NCI-H187 treated with DMSO at 0.1 percent for 48 hours (cell line): ENCODE data around the gene ADCY1.

Source experiments
- DNase-seq: peaks from one replicate; lab custom pipeline; 2025; lab: John Stamatoyannopoulos, UW

Gene ADCY1

DNA sequence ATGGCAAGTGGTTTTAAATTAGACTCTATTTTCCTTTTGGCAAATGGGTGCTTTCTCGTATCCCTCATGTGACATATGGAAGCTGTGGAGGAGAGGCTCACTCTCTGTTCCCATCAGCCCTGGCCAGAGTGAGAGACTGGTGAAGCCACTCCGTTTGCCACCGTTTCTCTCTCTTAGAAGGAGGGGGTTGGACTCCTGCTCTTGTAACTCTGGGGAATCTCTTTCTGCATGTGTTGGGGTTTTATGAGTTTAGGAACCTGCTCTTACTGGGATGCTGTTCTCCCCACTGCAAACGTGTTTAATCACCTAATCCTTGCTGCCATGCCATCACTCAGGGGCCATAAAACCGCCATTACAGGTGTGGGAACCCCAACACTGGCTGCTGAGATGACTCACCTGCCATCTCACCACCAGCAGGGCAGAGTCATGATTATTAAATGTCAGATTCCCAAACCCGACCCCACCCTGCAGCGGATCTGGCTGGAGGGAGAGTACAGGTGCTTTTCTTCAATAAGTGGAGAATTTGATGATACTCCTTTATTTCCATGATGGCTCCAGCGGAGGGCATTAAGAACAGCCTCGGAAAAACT lies 103.2 kb downstream of the ADCY1 start:
- DNase-seq, result no peak

DNA sequence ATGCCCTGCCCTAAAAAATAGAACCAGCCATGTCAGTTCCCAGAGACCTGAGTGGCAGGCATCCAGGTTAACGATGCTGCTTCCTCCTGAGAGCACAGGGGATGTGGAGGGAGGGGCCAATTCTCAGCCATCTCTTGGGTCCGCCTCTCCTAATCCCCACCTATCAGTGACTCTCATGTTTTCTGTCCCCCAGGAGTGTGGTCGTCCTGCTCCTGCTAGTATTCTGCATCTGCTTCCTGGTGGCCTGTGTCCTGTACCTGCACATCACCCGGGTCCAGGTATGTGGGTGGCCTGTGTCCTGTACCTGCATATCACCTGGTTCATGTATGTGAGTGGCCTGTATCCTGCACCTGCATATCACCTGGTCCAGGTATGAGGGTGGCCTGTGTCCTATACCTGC lies 105.3 kb downstream of the ADCY1 start:
- DNase-seq, result no peak

DNA sequence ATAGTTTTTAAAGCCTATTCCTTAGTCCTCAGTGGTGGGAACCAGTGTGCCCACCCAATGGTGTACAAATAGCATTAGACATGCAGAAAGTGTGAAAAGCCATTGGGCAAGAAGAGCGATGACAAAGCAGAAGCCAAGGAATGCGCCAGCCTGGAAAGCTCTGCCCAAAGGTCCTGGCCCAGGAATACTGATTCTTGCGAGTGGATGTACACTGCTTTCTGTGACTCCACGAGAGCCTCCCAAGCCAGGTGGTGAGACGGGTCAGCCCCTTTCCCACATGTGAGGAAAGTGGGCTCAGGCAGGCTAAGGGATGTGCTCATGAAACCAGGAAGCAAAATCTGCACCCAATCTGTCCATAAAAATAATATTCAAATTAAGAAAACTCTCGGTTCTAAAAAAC lies 106.6 kb downstream of the ADCY1 start:
- no peak for DNase-seq

DNA sequence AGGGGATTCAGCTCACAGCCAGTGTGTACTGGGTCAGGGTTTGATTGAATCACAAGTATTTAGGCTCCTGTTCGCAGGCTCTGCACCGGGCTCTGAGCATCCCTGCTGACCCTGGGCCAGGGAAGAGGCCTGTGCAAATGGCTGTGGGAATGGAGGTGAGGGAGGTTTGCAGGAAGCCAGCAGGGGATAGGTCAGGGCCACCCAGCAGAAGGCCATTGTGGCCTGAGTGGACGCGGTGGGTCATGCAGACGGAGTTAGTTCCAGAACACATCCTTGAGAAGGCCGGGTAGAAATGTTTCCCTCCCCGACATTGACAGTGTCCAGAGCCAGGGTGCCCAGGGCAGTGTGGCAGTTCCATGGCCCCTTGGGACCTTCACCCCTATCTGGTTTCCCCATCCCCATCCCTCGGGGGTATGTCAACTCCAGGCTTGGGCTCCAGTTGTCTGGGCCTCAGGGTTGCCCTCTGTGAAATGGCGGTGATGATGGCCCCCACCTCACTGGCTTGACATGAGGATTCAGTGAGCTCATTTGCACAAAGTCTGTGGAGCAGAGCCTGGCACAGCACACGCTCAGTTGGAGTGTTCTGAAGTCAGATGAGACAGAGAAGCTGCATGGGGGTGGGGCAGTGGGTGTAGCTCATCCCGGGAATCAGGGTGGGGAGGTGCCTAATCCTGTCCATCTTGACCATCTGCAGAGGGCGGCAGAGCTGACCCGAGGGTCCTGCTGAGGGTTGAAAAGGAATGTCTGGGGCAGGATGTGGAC lies 107.6 kb downstream of the ADCY1 start:
- DNase-seq, result no peak

DNA sequence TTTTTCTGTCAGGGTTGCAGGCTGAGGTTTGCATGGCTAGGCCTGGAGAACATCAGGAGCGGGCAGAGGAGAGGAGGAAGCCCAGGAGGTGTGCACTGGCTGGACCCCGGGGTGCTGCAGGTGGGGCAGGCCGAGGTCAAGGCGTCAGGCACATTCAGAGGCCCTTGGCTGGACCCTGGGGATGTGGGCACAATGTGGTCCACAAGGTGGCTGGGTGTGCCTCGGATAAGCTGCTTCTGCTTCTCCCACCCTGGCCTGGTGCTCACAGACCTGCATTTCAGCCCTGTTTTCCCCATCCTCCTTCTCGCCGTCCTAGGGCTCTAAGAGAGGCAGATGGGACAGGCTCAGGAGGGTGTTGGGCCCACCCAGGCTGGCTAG lies 108.2 kb downstream of the ADCY1 start:
- no peak for DNase-seq

DNA sequence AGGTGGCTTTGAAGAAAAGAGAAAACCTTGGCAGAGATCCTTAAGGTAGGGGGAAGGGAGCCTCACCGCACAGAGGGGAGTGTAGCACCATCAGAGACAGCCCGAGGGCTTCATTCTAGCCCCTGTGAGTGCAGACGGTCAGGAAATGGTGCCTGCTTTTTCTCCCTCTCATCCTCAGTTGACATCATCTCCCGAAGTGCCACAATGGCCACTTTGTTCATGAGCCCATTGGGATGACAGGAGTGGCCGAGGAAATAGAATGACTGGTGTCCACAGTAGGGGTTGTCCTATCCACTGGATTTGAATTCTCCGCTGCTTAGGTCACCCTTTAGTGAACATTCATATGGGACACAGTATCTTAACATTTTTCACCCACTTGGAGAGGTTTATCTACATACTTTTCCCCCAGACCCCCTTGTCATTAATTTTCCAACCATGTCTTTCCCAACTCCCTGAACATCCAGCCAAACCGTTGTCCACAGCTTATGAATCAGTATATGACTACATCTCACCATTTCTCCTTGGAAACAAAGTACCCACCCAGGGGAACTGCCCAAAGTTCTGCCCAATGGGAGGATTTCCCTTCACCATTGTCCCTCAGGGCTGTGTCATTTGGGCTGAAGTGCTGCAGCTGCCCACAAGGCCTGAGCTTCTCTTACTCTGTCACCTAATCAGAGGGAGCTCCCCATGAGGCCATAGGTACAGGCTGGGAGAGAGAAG lies 108.8 kb downstream of the ADCY1 start:
- DNase-seq, result no peak

DNA sequence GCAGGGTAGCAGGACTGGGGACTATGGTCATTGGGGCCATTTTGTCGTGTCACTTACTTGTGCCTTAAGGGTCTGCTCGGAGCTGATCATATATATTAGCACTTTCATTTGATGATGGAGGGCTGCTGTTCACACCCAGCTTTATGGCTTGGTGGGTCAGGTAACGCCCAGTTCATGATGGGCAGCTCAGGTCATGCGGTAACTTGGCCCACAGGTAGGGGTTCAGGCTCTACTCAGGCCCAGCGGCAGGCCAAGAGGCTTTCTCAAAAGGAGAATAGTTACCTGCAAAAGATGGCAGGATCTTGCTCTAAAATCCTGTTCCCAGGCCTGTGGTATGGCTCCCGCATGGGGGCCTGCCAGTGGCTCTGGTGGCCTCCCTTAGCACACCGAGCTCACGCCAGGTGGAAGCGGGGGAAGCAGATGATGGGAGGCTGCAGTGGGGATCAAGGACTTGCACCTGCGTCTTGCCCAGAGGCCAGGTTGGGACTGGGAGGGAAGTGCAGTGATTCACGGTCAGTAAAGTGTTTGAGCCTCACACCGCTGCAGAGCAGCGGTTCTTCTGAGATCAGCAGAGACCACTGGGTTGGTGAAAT lies 109.5 kb downstream of the ADCY1 start:
- no peak for DNase-seq

DNA sequence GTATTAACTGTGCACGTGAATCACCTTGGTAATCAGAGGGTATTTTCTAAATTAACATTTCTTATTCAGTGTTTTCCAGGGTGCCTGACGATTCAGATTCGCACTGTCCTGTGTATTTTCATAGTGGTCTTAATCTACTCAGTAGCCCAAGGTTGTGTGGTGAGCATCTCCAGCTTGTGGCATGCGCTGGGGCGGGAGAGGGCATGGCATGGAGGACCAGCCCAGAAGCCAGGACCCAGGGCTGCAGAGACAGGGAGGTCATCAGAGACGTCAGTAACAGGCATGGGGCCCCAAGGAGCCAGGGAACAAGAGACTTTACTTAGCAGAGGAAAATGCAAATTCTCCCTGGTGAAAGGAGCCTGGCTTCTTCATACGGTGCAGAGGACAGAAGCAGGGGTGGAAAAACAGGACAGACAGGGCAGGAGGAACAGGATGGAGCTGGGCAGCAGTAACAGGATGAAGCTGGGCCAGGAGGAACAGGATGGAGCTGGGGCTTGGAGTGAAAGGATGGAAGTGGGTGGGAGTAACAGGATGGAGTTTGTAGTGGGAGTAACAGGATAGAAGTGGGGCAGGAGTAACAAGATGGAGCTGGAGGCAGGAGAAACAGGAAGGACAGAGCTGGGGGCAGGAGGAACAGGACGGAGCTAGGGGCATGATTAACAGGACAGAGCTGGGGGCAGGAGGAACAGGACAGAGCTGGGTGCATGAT lies 110.9 kb downstream of the ADCY1 start:
- DNase-seq, result no peak

DNA sequence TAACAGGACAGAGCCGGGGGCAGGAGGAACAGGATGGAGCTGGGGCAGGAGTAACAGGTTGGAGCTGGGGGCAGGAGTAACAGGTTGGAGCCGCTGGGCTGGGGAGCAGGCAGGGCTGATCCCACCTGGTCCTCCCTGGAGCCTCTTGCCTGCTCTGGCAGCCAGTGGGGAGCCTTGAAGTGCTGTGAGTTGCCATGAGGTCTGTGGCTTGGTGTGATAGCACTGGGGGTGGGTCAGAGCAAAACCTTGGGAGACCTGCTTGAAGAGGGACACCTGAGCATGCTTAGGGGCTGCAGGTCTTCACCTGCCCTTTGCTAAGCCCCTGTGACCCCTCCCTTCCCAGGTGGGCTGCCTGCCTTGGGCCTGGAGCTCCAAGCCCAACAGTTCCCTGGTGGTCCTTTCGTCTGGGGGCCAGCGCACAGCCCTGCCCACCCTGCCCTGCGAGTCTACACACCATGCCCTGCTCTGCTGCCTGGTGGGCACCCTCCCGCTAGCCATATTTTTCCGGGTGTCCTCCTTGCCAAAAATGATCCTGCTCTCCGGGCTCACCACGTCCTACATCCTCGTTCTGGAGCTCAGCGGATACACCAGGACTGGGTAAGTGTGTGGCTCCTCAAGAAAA lies 111.6 kb downstream of the ADCY1 start:
- no peak for DNase-seq

DNA sequence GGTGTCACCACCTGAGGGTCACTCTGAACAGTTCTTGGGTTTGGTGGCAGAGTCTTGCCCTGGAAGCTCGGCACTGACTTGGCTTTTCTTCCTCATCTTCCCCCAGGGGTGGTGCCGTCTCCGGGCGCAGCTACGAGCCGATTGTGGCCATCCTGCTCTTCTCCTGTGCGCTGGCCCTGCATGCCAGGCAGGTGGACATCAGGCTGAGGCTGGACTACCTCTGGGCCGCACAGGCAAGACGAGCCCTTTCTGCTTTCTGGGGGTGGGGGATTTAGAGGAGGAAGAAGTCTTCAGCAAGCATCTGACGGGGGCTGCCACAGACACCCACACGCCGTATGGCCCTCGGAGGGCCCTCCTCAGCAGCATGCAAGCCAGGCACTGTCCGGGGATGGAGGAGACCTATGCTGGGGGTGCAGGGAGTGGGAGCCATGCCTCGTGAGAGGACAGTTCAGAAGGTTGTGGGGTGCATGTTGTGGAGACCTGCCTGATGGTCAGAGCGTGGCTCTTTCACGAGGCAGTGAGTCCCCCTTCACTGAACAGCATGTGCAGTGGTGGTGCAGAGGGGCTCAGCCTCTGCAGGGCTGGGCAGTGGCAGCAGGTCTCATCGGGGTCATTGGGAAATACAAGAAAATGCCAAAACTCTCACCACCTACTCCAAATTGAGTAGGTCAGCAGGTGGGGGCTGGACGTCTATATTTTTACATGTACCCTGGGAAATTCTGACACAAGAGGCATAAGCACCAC lies 112.4 kb downstream of the ADCY1 start:
- no peak for DNase-seq

DNA sequence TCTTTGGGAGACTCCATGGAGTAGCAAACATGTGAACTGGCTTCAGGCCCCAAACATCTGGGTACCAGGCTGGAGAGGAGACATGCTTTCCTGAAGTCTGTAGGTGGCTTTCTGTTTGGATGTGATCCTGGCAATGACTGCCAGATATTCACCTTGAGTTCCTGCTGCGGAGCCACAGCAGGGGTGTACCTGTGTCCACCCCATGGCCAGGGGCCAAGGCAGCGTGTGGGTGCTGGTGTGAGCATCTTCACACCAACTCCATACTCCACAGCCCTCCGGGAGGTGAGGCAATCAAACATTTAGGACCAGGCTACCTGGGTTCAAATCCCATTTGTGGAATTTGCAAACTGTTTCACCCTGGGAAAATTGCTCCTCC lies 113.0 kb downstream of the ADCY1 start:
- DNase-seq, result no peak

DNA sequence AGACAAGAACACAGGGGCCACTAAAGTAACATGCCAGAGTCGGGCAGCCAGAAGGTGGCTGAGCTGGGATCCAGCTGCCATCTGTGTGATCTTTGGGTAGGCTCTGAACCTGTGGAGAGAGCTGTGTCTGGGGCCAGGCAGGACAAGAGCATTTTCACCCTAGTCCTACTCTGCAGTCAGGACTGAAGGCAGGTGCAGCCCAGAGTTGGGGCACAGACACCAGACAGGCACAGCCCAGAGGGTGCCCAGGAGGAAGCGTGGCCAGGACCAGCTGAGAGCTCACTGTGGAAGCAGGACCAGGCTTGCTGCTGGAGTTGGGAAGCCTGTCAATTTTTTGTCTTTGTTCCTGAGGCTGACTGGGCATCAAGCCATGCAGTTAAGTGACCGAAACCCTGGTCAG lies 113.6 kb downstream of the ADCY1 start:
- DNase-seq, result no peak

DNA sequence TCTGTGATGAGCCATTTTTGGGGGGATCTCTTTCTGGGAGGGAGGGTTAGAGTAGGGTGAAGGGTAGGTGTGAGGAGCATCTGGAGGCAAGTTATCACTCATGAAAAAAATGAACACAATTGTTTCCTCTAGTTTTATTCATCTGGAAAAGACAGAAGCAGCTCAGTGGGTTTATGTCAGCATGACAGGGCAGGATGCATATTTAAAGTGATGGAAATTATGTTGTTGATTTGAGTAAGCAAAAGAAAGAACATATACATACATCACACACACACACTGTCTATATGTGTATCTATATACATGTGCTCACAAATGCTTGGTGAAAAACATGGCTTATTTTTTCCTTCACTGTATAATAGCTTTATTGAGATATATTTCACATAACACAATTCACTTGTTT lies 114.2 kb downstream of the ADCY1 start:
- DNase-seq, result no peak

DNA sequence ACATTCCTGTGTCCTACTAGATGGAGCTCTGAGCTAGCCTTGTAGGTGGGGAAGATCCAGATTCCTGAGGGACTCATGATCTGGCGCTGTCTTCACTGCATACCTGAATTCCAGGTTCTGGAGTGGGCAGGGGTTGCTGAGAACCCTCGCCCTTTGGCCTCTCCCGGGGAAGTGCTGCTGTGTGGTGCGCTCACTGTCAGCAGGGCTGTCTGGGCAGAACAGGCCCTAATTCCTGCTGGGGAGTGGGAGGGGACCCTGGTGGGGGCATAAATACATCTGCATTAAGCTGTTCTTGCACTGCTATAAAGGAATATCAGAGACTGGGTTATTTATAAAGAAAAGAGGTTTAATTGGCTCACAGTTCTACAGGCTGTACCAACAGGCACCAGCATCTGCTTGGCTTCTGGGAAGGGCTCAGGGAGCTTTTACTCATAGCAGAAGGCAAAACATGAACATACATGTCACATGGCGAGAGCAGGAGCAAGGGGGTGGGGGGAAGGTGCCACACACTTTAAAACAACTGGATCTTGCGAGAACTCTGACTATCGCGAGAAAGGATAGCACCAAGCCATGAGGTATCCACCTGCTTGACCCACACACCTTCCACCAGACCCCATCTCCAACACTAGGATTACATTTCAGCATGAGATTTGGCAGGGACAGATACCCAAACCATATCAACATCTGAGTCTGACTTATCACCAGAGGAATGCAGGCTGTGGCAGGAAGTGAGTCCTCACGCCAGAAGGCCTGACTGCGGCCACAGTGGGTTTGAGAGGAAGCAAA lies 115.0 kb downstream of the ADCY1 start:
- no peak for DNase-seq

DNA sequence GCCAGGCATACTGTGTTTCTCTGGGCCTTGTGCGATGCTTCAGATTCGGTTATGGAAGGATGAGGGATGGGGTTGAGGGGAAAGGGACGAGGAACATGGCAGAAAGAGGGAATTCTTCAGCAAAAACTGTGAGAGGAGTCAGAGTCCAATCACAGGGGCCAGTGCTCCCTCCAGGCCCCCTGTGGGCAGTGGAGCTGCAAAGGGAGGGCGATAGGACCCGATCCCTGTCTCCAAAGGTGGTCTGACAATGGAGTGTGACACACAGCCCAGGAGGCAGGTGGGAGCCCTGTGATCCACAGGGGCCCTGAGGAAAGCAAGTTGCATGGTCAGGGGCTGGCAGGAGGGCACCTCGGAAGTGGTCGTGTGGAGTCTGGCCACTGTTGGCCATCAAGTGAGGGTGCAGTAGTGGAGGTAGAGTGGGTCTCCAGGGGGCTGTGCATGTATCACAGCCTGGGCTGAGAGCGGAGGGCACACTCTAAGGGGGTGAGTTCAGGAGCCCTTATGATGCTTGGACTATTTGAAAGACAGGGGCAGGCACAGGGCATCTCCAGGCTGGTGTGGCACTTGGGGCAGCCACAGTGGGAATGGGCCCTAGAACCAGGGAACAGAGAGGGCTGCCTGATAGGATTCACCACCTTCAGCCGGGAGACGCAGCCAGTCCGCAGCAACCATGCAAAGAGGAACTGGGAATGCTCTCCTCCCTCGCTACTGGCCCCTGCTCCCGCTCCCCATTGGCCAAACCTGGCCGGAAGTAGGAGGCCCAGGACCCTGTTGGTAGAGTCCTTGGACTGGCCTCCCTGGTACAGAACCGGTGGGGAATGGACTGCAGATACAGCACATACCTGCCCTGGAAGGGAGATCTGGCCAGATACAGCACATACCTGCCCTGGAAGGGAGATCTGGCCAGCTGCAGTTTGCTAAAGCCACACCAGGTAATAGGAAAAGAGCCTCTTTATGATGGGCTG lies 115.9 kb downstream of the ADCY1 start:
- DNase-seq, result no peak

DNA sequence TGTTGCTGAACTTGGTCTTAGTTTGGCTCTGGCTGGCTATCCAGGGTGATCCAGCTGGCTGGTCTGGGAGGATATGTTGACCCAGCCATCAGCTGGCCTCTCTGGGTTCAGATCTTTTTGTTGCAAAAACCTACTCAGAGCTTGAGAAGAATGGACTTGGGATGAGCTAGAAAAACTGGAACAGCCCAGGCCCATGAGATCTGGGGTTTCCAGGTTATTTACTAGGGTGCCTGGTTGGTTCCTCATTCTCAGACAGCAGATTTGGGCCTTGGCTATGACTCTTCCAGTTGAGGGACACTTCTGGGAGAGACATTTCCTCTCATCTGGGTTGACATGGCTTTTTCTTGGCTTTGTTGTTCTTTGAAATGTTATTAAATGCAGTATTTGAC lies 116.6 kb downstream of the ADCY1 start:
- no peak for DNase-seq

DNA sequence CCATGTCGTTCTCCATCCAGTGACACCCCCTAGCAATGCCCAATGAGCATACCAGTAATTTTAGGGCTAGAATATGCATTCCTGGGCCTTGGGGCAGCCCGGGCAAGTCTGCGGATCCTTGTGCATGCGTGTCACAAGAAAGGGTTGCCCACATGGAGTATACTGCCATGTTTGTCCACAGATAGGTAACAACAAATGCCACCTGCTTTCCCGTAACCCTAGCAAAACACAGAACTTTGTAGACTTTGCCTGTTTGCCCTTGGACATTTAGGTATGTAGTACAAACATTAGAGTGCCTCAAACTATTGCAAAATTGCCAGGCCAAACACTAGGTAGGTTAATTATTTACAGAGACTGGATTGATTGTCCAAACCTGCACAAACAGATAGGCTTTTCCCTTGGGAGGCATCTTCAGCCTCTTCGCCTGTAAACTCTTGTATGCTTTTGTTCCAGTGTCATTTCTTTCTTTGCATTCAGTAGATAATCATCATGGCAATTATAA lies 117.0 kb downstream of the ADCY1 start:
- no peak for DNase-seq

DNA sequence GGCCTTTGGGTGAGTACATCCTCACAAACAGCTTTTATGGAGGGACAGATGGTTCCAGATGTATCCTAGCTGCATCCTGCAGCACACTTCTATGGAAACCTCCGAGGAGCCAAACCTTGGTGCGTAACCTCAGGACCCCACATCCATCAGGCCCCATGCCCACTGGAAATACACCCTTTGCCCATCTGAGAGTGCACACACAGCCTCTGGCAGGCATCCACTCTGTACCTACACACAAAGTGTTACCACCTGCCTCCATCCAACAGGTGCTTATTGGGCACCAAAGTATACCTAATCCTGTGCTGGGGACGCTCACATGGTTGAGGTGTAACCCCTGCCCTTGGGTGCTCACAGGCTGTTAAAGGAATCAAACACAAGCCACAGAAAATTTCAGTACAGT lies 117.9 kb downstream of the ADCY1 start:
- DNase-seq, result no peak
